B cell (primary cell): ENCODE results near the gene SNTG2. TPM values are rescaled to one million over a fixed set of nuclear protein-coding genes. Genes with fewer than 3 reads are reported as not detected.

Experiments used
- ATAC-seq: fragments of 200-7000 bp; cut with Tn5 transposase; one replicate; pipeline ENCODE4 v1.10.0; 2021; ENCODE audit warnings: low read depth, mild to moderate bottlenecking, moderate number of reproducible peaks, moderate library complexity
- CTCF ChIA-PET: fragments of 350-600 bp; sonication (Branson Sonifier 250); formaldehyde crosslinking; loops from one replicate; lab custom pipeline; 2021; ENCODE audit warnings: antibody characterized with exemption, inconsistent platforms; lab: Charles Lee
- POLR2A ChIA-PET: fragments of 350-600 bp; sonication (Branson Sonifier 250); formaldehyde crosslinking; loops from one replicate; lab custom pipeline; 2021; ENCODE audit warnings: antibody characterized with exemption; lab: Charles Lee
- DNase-seq: peaks from one replicate; pipeline ENCODE4 v3.0.0; 2013
- H2AFZ ChIP-seq: 2 replicates; pipeline ENCODE4 v1.6.1; 2012; ENCODE audit warnings: mild to moderate bottlenecking, low read depth, low read length; ENCODE audit not compliant: insufficient read depth, poor library complexity, severe bottlenecking
- H3K27ac ChIP-seq, 2 donors: 1 replicate in 1 of 2; 2 replicates in 1 of 2; pipeline ENCODE4 v1.5.1; 2012 to 2013; ENCODE audit warnings: low read length in 2 of 2, mild to moderate bottlenecking in 2 of 2, moderate library complexity in 1 of 2
- H3K27me3 ChIP-seq, 4 experiments: fragments of 200-600 bp in 1 of 4; sonication (generic) in 1 of 4; replicated peaks in 1 of 4; 1 replicate in 2 of 4; 2 replicates in 2 of 4; pipeline versions ENCODE4 v1.6.1 to v1.7.0; 2013 to 2016; ENCODE audit warnings: low read length in 3 of 4, mild to moderate bottlenecking in 2 of 4, mixed read lengths in 1 of 4, moderate library complexity in 1 of 4; ENCODE audit not compliant: insufficient read depth in 4 of 4, control insufficient read depth in 3 of 4; ENCODE audit errors: control extremely low read depth in 1 of 4
- H3K36me3 ChIP-seq, 2 experiments: replicated peaks in 1 of 2; 1 replicate in 1 of 2; 2 replicates in 1 of 2; pipeline versions ENCODE4 v1.6.1 to v1.7.1; 2013; ENCODE audit warnings: low read length in 1 of 2; ENCODE audit not compliant: insufficient read depth in 2 of 2, control insufficient read depth in 1 of 2; ENCODE audit errors: control extremely low read depth in 1 of 2, extremely low read depth in 1 of 2
- H3K4me1 ChIP-seq, 2 donors: fragments of 200-600 bp in 1 of 2; sonication (generic) in 1 of 2; 1 replicate in 1 of 2; 2 replicates in 1 of 2; pipeline versions ENCODE4 v1.5.1 to v1.6.1; 2013 to 2017; ENCODE audit warnings: low read length in 2 of 2; ENCODE audit not compliant: control insufficient read depth in 2 of 2, insufficient read depth in 2 of 2
- H3K4me2 ChIP-seq: replicated peaks from 2 replicates; pipeline ENCODE3; 2012; ENCODE audit warnings: mild to moderate bottlenecking, low read depth, low read length; ENCODE audit not compliant: poor library complexity, severe bottlenecking
- H3K4me3 ChIP-seq, 5 experiments: fragments of 200-600 bp in 1 of 5; sonication (generic) in 1 of 5; 1 replicate in 3 of 5; 2 replicates in 2 of 5; pipeline versions ENCODE4 v1.5.1 to v1.7.0; 2011 to 2016; ENCODE audit warnings: low read length in 4 of 5, mild to moderate bottlenecking in 4 of 5, low read depth in 2 of 5, control low read depth in 1 of 5, moderate library complexity in 1 of 5; ENCODE audit not compliant: insufficient read depth in 1 of 5; ENCODE audit errors: control extremely low read depth in 1 of 5, extremely low read depth in 1 of 5
- H3K79me2 ChIP-seq: fragments of 200-600 bp; sonication (generic); one replicate; pipeline ENCODE4 v1.6.0; 2016; ENCODE audit warnings: low read length; ENCODE audit not compliant: control insufficient read depth, insufficient read depth
- H3K9ac ChIP-seq: fragments of 200-600 bp; sonication (generic); 2 replicates; pipeline ENCODE4 v1.6.1; 2017; ENCODE audit warnings: mild to moderate bottlenecking, low read length, moderate library complexity
- H3K9me3 ChIP-seq, 3 donors: one replicate each; pipeline versions ENCODE4 v1.6.1 to v1.7.1; 2013; ENCODE audit warnings: low read length in 2 of 3; ENCODE audit not compliant: control insufficient read depth in 2 of 3, insufficient read depth in 1 of 3; ENCODE audit errors: control extremely low read depth in 1 of 3
- H4K20me1 ChIP-seq: 2 replicates; pipeline ENCODE4 v1.6.0; 2012; ENCODE audit warnings: mild to moderate bottlenecking, low read length; ENCODE audit not compliant: insufficient read depth, control insufficient read depth, poor library complexity, severe bottlenecking
- H3K27ac Mint-ChIP-seq: one replicate; pipeline ENCODE4 v1.8.0; 2021; ENCODE audit warnings: mixed read lengths
- H3K27me3 Mint-ChIP-seq: one replicate; pipeline ENCODE4 v1.8.0; 2021; ENCODE audit warnings: mixed read lengths
- H3K4me1 Mint-ChIP-seq: one replicate; pipeline ENCODE4 v1.8.0; 2021; ENCODE audit warnings: mixed read lengths
- H3K4me3 Mint-ChIP-seq: one replicate; pipeline ENCODE4 v1.8.0; 2021; ENCODE audit warnings: mixed read lengths
- H3K9me3 Mint-ChIP-seq: one replicate; pipeline ENCODE4 v1.8.0; 2022; ENCODE audit warnings: mixed read lengths; ENCODE audit not compliant: insufficient read depth
- EZH2 ChIP-seq: IDR thresholded peaks from 2 replicates; pipeline ENCODE4 v1.6.1; 2012; ENCODE audit warnings: borderline replicate concordance, low read depth, mild to moderate bottlenecking, moderate library complexity, low read length; ENCODE audit not compliant: insufficient read depth, poor library complexity, severe bottlenecking
- WGBS: methylation state at CpG from one replicate; pipeline ENCODE4 v1.1.5; 2013; ENCODE audit warnings: missing lambda C conversion rate; ENCODE audit not compliant: insufficient coverage; 5-methylcytosine and 5-hydroxymethylcytosine counted together
- intact Hi-C: fragments of 100-400 bp; cut with micrococcal nuclease; formaldehyde crosslinking; loops from one replicate; pipeline ENCODE4 v1.10.0; 2022
- polyA plus RNA-seq: library from polyadenylated mRNA; depleted of rRNA; stranded (reverse); fragments of >200 nt; gene quantifications from 2 replicates; pipeline ENCODE4 v1.2.3, GENCODE V29; 2012
- total RNA-seq, 2 donors: library from RNA; stranded (reverse); fragments of 120-200 nt in 1 of 2; gene quantifications; 1 replicate in 1 of 2; 2 replicates in 1 of 2; pipeline versions ENCODE4 v1.2.3 to v1.2.4, GENCODE V29; 2013 to 2022
- TF ChIP-seq, protein P1 (sequence below): fragments of 200-600 bp; IDR thresholded peaks from one replicate; pipeline ENCODE4 v1.8.0; 2022; ENCODE audit warnings: antibody characterized with exemption, mild to moderate bottlenecking

SNTG2 gene
- total and polyA plus RNA-seq, 2 donors (not counting 1 experiment from before 2014, with no cell fraction given) = 2.1 to 2.4 TPM

DNA sequence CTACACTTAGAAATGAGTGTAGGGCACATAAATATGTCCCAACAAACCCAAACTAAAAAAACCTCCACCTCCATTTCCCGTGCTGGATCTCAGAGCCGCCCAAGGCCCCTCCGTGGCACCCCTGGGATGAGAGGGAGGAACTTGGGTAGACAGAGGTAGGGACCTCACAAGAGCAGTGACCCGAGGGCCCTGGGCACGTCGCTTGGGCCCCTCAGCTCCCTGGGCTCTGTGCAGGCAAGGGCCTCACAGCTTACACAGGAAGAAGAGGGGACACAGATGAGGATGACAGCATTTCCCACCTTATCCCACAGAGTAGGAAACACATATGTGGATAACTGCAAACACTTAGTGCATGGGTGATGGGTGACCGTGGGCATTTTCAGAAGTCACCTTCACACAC is 368.7 kb downstream of the SNTG2 start:
- Histone ChIP-seq H3K9me3 (peaks cover 0 to 6% (median 0%) of the 10 kb centered on the region in 3 donors), H3K27me3 (no peaks in the 10 kb centered on the region), H2AFZ (no peak overlapping the region), H3K9ac (no peak overlapping the region), H3K27ac (no peak overlapping the region), H3K36me3 (no peaks in the 10 kb centered on the region), H3K4me2 (no peak overlapping the region), H3K4me3 (no peak overlapping the region), H3K79me2 (no peaks in the 10 kb centered on the region), H4K20me1 (no peaks in the 10 kb centered on the region), H3K4me1 (no peaks in the 10 kb centered on the region)
- Mint-ChIP-seq H3K4me3 (no peak overlapping the region), H3K4me1 (no peaks in the 10 kb centered on the region), H3K27me3 (no peaks in the 10 kb centered on the region), H3K9me3 (no peaks in the 10 kb centered on the region), H3K27ac (no peak overlapping the region)
- no peak for ATAC-seq
- intact Hi-C loops = no loop called here
- 86% methylated on average over 5 of the region's 7 CpGs for WGBS
- ChIA-PET POLR2A (no interaction called here), CTCF (no interaction called here)
- no peak for DNase-seq
- TF ChIP-seq EZH2 = no peak
- TF ChIP-seq, protein P1, sequence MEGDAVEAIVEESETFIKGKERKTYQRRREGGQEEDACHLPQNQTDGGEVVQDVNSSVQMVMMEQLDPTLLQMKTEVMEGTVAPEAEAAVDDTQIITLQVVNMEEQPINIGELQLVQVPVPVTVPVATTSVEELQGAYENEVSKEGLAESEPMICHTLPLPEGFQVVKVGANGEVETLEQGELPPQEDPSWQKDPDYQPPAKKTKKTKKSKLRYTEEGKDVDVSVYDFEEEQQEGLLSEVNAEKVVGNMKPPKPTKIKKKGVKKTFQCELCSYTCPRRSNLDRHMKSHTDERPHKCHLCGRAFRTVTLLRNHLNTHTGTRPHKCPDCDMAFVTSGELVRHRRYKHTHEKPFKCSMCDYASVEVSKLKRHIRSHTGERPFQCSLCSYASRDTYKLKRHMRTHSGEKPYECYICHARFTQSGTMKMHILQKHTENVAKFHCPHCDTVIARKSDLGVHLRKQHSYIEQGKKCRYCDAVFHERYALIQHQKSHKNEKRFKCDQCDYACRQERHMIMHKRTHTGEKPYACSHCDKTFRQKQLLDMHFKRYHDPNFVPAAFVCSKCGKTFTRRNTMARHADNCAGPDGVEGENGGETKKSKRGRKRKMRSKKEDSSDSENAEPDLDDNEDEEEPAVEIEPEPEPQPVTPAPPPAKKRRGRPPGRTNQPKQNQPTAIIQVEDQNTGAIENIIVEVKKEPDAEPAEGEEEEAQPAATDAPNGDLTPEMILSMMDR = no peak

DNA sequence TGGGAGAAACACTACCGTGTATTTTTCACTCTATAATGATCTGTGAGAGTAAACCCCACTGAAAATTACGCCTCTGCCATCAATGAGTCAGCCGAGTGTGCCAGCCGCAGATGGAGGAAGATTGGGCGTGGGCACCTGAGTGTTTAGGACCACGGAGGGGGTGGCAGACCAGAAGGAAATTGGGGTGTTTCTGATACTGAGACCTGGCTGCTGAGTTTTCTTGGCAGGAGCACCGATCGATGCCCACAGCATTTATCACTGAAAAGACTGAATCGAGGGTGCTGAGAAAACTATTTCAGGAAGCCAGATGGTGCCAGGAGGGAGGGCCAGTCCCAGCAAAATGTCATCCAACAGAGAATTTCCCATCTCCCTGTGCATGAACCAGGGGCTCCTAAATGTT is 370.7 kb downstream of the SNTG2 start:
- Histone ChIP-seq H3K4me2 (no peak overlapping the region), H3K9ac (no peak overlapping the region), H3K4me1 (no peaks in the 10 kb centered on the region), H3K27ac (no peak overlapping the region), H3K27me3 (no peaks in the 10 kb centered on the region), H3K4me3 (no peak overlapping the region), H3K9me3 (peaks cover 0 to 6% (median 0%) of the 10 kb centered on the region in 3 donors), H3K36me3 (no peaks in the 10 kb centered on the region), H2AFZ (no peak overlapping the region), H3K79me2 (no peaks in the 10 kb centered on the region), H4K20me1 (no peaks in the 10 kb centered on the region)
- DNase-seq (no peak), ATAC-seq (no peak)
- Mint-ChIP-seq H3K27ac (no peak overlapping the region), H3K4me3 (no peak overlapping the region), H3K4me1 (no peaks in the 10 kb centered on the region), H3K27me3 (no peaks in the 10 kb centered on the region), H3K9me3 (no peaks in the 10 kb centered on the region)
- intact Hi-C loops = no loop called here
- CTCF ChIA-PET = no interaction called here
- TF ChIP-seq, protein P1 = no peak
- TF ChIP-seq EZH2 = no peak
- POLR2A ChIA-PET = no interaction called here
- WGBS = 89% methylated on average over 8 of the region's 9 CpGs
